ENCODE results near the gene MAFB.

The MAFB gene

GRCh38 chr20:40648210-40649072 is 40.6 kb downstream of the MAFB start:
- H3K27ac ChIP-seq (ENCODE audit: low read length), result no peak overlapping the region

GRCh38 chr20:40646813-40647212 is 42.2 kb downstream of the MAFB start:
- no peaks in the 10 kb centered on the region for H3K9me3 ChIP-seq (ENCODE audit: control insufficient read depth, low read depth, low read length)
- no peaks in the 10 kb centered on the region for H3K4me1 ChIP-seq (ENCODE audit: control insufficient read depth, low read depth, low read length)
- H3K9ac ChIP-seq (ENCODE audit: low read length), result no peak overlapping the region
- no peak overlapping the region for H3K4me3 ChIP-seq (ENCODE audit: low read length)
- no peak overlapping the region for H3K27ac ChIP-seq (ENCODE audit: low read length)
- no peaks in the 10 kb centered on the region for H3K27me3 ChIP-seq (ENCODE audit: control insufficient read depth, insufficient read depth, low read length)
- no peaks in the 10 kb centered on the region for H3K36me3 ChIP-seq (ENCODE audit: control insufficient read depth, low read depth, low read length)

More at GRCh38 chr20:40648210-40649072, 40.6 kb downstream of the MAFB start:
- Histone ChIP-seq H3K9me3 (ENCODE audit: control insufficient read depth, low read depth, low read length) (no peaks in the 10 kb centered on the region), H3K4me1 (ENCODE audit: control insufficient read depth, low read depth, low read length) (no peaks in the 10 kb centered on the region), H3K9ac (ENCODE audit: low read length) (no peak overlapping the region), H3K4me3 (ENCODE audit: low read length) (no peak overlapping the region), H3K27me3 (ENCODE audit: control insufficient read depth, insufficient read depth, low read length) (no peaks in the 10 kb centered on the region), H3K36me3 (ENCODE audit: control insufficient read depth, low read depth, low read length) (no peaks in the 10 kb centered on the region)

GRCh38 chr20:40646361-40646760 is 42.7 kb downstream of the MAFB start:
- H3K36me3 ChIP-seq (ENCODE audit: control insufficient read depth, low read depth, low read length), result no peaks in the 10 kb centered on the region
- H3K9ac ChIP-seq (ENCODE audit: low read length), result no peak overlapping the region
- no peaks in the 10 kb centered on the region for H3K27me3 ChIP-seq (ENCODE audit: control insufficient read depth, insufficient read depth, low read length)
- H3K4me1 ChIP-seq (ENCODE audit: control insufficient read depth, low read depth, low read length), result no peaks in the 10 kb centered on the region
- H3K9me3 ChIP-seq (ENCODE audit: control insufficient read depth, low read depth, low read length), result no peaks in the 10 kb centered on the region
- no peak overlapping the region for H3K27ac ChIP-seq (ENCODE audit: low read length)
- H3K4me3 ChIP-seq (ENCODE audit: low read length), result no peak overlapping the region

GRCh38 chr20:40644863-40645262 is 44.2 kb downstream of the MAFB start:
- no peak overlapping the region for H3K4me3 ChIP-seq (ENCODE audit: low read length)
- no peaks in the 10 kb centered on the region for H3K4me1 ChIP-seq (ENCODE audit: control insufficient read depth, low read depth, low read length)
- no peaks in the 10 kb centered on the region for H3K27me3 ChIP-seq (ENCODE audit: control insufficient read depth, insufficient read depth, low read length)
- H3K27ac ChIP-seq (ENCODE audit: low read length), result no peak overlapping the region
- H3K9ac ChIP-seq (ENCODE audit: low read length), result no peak overlapping the region
- H3K36me3 ChIP-seq (ENCODE audit: control insufficient read depth, low read depth, low read length), result no peaks in the 10 kb centered on the region
- no peaks in the 10 kb centered on the region for H3K9me3 ChIP-seq (ENCODE audit: control insufficient read depth, low read depth, low read length)

- no peaks in the 10 kb centered on the region for H3K4me1 ChIP-seq (ENCODE audit: control insufficient read depth, low read depth, low read length)
- H3K27me3 ChIP-seq (ENCODE audit: control insufficient read depth, insufficient read depth, low read length), result no peaks in the 10 kb centered on the region
- no peak overlapping the region for H3K4me3 ChIP-seq (ENCODE audit: low read length)
- H3K9ac ChIP-seq (ENCODE audit: low read length), result no peak overlapping the region
- H3K27ac ChIP-seq (ENCODE audit: low read length), result no peak overlapping the region
- no peaks in the 10 kb centered on the region for H3K36me3 ChIP-seq (ENCODE audit: control insufficient read depth, low read depth, low read length)
- no peaks in the 10 kb centered on the region for H3K9me3 ChIP-seq (ENCODE audit: control insufficient read depth, low read depth, low read length)
These were observed 45.1 kb downstream of the MAFB start for GRCh38 chr20:40643891-40644290.

GRCh38 chr20:40641809-40642208 is 47.2 kb downstream of the MAFB start:
- Histone ChIP-seq H3K4me1 (ENCODE audit: control insufficient read depth, low read depth, low read length) (no peaks in the 10 kb centered on the region), H3K9ac (ENCODE audit: low read length) (no peak overlapping the region), H3K27ac (ENCODE audit: low read length) (no peak overlapping the region), H3K36me3 (ENCODE audit: control insufficient read depth, low read depth, low read length) (no peaks in the 10 kb centered on the region), H3K9me3 (ENCODE audit: control insufficient read depth, low read depth, low read length) (no peaks in the 10 kb centered on the region), H3K27me3 (ENCODE audit: control insufficient read depth, insufficient read depth, low read length) (no peaks in the 10 kb centered on the region), H3K4me3 (ENCODE audit: low read length) (no peak overlapping the region)

GRCh38 chr20:40641202-40641601 is 47.8 kb downstream of the MAFB start:
- Histone ChIP-seq H3K36me3 (ENCODE audit: control insufficient read depth, low read depth, low read length) (no peaks in the 10 kb centered on the region), H3K4me3 (ENCODE audit: low read length) (no peak overlapping the region), H3K9ac (ENCODE audit: low read length) (no peak overlapping the region), H3K9me3 (ENCODE audit: control insufficient read depth, low read depth, low read length) (no peaks in the 10 kb centered on the region), H3K4me1 (ENCODE audit: control insufficient read depth, low read depth, low read length) (no peaks in the 10 kb centered on the region), H3K27me3 (ENCODE audit: control insufficient read depth, insufficient read depth, low read length) (no peaks in the 10 kb centered on the region), H3K27ac (ENCODE audit: low read length) (no peak overlapping the region)

- H3K9me3 ChIP-seq (ENCODE audit: control insufficient read depth, low read depth, low read length), result no peaks in the 10 kb centered on the region
- no peaks in the 10 kb centered on the region for H3K4me1 ChIP-seq (ENCODE audit: control insufficient read depth, low read depth, low read length)
- no peak overlapping the region for H3K4me3 ChIP-seq (ENCODE audit: low read length)
- no peak overlapping the region for H3K27ac ChIP-seq (ENCODE audit: low read length)
- H3K9ac ChIP-seq (ENCODE audit: low read length), result no peak overlapping the region
- no peaks in the 10 kb centered on the region for H3K27me3 ChIP-seq (ENCODE audit: control insufficient read depth, insufficient read depth, low read length)
- H3K36me3 ChIP-seq (ENCODE audit: control insufficient read depth, low read depth, low read length), result no peaks in the 10 kb centered on the region
These were observed 48.4 kb downstream of the MAFB start for GRCh38 chr20:40640667-40641066.

- H3K27me3 ChIP-seq (ENCODE audit: control insufficient read depth, insufficient read depth, low read length), result no peaks in the 10 kb centered on the region
These were observed 49.2 kb downstream of the MAFB start for GRCh38 chr20:40639676-40640355.

GRCh38 chr20:40639132-40639531 is 49.9 kb downstream of the MAFB start:
- H3K4me3 ChIP-seq (ENCODE audit: low read length), result no peak overlapping the region
- H3K27me3 ChIP-seq (ENCODE audit: control insufficient read depth, insufficient read depth, low read length), result no peaks in the 10 kb centered on the region
- H3K4me1 ChIP-seq (ENCODE audit: control insufficient read depth, low read depth, low read length), result no peaks in the 10 kb centered on the region
- no peaks in the 10 kb centered on the region for H3K9me3 ChIP-seq (ENCODE audit: control insufficient read depth, low read depth, low read length)
- H3K9ac ChIP-seq (ENCODE audit: low read length), result no peak overlapping the region
- H3K27ac ChIP-seq (ENCODE audit: low read length), result no peak overlapping the region
- no peaks in the 10 kb centered on the region for H3K36me3 ChIP-seq (ENCODE audit: control insufficient read depth, low read depth, low read length)

More at GRCh38 chr20:40639676-40640355, 49.2 kb downstream of the MAFB start:
- no peak overlapping the region for H3K4me3 ChIP-seq (ENCODE audit: low read length)
- H3K27ac ChIP-seq (ENCODE audit: low read length), result no peak overlapping the region
- no peaks in the 10 kb centered on the region for H3K9me3 ChIP-seq (ENCODE audit: control insufficient read depth, low read depth, low read length)
- no peaks in the 10 kb centered on the region for H3K4me1 ChIP-seq (ENCODE audit: control insufficient read depth, low read depth, low read length)
- H3K36me3 ChIP-seq (ENCODE audit: control insufficient read depth, low read depth, low read length), result no peaks in the 10 kb centered on the region
- H3K9ac ChIP-seq (ENCODE audit: low read length), result no peak overlapping the region

GRCh38 chr20:40638414-40638813 is 50.6 kb downstream of the MAFB start:
- Histone ChIP-seq H3K27me3 (ENCODE audit: control insufficient read depth, insufficient read depth, low read length) (no peaks in the 10 kb centered on the region), H3K9me3 (ENCODE audit: control insufficient read depth, low read depth, low read length) (no peaks in the 10 kb centered on the region), H3K4me3 (ENCODE audit: low read length) (no peak overlapping the region), H3K36me3 (ENCODE audit: control insufficient read depth, low read depth, low read length) (no peaks in the 10 kb centered on the region), H3K4me1 (ENCODE audit: control insufficient read depth, low read depth, low read length) (no peaks in the 10 kb centered on the region), H3K9ac (ENCODE audit: low read length) (no peak overlapping the region), H3K27ac (ENCODE audit: low read length) (no peak overlapping the region)

GRCh38 chr20:40637176-40637575 is 51.9 kb downstream of the MAFB start:
- no peak overlapping the region for H3K27ac ChIP-seq (ENCODE audit: low read length)
- no peak overlapping the region for H3K4me3 ChIP-seq (ENCODE audit: low read length)
- no peaks in the 10 kb centered on the region for H3K27me3 ChIP-seq (ENCODE audit: control insufficient read depth, insufficient read depth, low read length)
- no peak overlapping the region for H3K9ac ChIP-seq (ENCODE audit: low read length)
- no peaks in the 10 kb centered on the region for H3K9me3 ChIP-seq (ENCODE audit: control insufficient read depth, low read depth, low read length)
- H3K4me1 ChIP-seq (ENCODE audit: control insufficient read depth, low read depth, low read length), result no peaks in the 10 kb centered on the region
- H3K36me3 ChIP-seq (ENCODE audit: control insufficient read depth, low read depth, low read length), result no peaks in the 10 kb centered on the region

Data from iPS-18a (cell line).